DMS114 treated with DMSO at 0.1 percent for 48 hours (cell line): Measurements from ENCODE around the gene GASK1B.

Experiments used
- DNase-seq: peaks from one replicate; lab custom pipeline; 2025; ENCODE audit not compliant: unreplicated experiment; lab: John Stamatoyannopoulos, UW

GASK1B gene

GRCh38 chr4:158172261-158173258 lies at the start of gene GASK1B:
Gene GASK1B, minus strand, starts transcription at chr4:158173025. Its CDS starts 1,650 bp downstream, at chr4:158171375.
- DNase-seq = peak; percentile 59

DNA sequence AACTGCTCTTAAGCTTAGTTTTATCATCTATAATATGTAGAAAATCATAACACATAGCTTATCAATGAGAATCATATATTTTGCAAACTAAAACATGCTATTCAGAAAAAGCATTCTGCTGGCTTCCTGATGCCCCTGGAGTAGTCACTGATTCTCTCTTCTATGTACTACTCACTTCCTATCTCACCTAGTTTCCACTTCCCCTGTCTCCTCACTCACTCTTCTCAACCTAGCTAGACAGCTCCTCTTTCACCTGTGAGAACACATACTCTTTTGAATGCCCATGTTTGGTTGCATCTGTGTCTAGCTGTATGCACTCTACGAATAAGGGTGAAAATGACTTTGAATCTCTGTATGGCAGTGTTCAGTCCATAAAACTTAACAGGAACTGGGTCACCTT lies 46.8 kb upstream of the GASK1B start:
- no peak for DNase-seq

GRCh38 chr4:158217763-158218162 lies 44.9 kb upstream of the GASK1B start:
- DNase-seq = no peak

DNA sequence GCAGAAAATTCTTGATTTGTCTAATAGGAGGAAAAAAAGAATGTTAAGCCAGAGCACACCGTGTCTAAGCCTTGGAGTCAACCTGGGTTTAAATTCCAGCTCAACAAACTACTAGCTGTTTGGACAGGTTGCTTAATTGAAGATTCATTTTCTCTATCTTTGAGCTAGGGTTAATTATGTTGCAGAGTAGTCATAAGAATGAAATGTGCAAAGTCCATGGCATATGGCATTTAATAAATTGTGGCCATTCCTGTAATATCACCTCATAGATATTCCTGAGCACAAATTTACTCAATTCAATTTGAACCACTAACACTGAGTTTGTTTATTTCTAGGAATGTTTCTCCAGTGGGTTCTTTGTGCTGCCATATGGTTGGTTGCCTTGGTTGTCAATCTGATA lies 42.0 kb upstream of the GASK1B start:
- no peak for DNase-seq

DNA sequence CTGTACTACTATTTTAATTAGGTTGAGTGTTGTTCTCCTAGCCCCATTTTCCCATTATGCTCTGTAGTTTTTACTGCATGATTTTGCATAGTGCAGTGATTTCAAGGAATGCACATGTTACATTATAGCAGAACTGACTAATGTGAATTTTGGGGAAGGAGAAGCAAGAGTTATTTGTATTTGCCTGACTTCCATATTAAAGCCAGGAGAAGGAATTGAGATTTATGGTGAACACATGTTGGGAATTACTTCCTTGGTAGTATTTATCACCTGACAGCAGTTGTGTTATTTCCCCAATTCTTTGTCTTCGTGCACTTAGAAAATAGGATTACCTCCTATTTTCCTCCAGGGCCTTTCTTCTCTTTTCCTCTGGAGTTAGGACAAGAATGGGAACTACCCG lies 40.6 kb upstream of the GASK1B start:
- DNase-seq = no peak

DNA sequence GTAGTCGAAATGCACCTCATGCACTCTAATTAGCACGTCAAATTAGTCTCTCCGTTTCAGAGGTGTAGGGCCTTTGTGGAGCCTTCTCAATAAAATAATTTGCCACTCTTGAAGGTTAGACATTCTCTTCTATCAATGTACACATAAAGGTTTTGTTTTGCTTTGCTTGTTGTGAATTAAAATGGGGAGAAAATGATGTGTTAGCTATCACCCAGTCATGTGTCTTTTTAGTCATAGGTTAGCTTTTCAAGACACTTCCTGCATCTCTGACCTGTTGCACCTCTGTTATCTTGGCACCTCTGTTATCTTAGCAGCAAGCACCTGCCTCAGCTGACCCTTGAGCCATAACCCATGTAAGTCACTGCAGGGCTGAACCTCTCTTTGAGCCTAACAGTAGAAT lies 38.4 kb upstream of the GASK1B start:
- no peak for DNase-seq

DNA sequence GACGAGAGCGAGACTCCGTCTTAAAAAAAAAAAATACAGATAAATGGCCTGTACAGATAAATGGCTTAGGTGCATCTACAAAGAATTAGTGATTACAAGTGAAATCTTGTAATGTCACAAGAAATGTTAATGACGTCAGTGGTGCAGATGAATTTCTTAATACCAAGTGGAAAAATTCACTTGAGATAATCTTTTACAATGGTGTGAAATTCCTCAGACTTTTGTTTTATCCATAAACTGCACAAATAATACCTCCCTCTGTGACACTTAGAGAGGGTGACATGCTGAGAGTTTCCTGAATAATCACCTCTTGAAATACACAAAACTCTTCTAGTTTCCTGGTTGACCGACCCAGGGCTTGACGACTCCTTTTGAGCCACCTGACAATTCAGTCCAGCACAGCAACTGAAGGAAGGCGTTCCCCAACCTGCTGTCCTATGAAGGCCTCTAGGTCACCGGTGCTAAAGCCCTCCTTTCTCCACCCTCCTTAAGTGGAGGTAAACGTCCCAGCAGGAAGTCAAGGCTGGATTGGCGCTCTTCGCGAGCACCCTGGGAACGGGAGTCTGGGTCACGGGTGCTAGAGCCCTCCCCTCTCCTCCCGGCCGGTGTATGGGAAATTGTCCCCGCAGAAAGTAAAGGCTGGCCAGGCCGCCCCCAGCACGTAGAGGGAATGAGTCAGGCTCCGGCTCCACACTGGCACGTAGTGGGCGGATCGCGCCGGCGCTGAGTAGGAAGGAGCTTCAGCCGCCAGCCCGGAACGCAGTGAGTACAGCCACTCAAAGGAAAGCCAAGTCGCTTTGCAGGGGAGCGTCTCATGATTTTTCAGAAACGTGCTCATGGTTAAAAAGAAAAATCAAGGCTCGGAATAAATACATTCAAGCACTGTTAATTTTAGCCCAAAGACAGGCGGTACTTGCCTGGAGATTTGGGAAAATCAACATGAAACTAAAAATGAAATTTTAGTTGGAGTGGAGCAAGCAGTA lies 37.3 kb upstream of the GASK1B start, which contains the start of gene TMEM144:
TSS of gene TMEM144 (plus strand) at position 662 of the 983 bp plus-strand sequence. CDS start 2,182 bp downstream, outside the sequence.
- DNase-seq = peak; percentile 55

DNA sequence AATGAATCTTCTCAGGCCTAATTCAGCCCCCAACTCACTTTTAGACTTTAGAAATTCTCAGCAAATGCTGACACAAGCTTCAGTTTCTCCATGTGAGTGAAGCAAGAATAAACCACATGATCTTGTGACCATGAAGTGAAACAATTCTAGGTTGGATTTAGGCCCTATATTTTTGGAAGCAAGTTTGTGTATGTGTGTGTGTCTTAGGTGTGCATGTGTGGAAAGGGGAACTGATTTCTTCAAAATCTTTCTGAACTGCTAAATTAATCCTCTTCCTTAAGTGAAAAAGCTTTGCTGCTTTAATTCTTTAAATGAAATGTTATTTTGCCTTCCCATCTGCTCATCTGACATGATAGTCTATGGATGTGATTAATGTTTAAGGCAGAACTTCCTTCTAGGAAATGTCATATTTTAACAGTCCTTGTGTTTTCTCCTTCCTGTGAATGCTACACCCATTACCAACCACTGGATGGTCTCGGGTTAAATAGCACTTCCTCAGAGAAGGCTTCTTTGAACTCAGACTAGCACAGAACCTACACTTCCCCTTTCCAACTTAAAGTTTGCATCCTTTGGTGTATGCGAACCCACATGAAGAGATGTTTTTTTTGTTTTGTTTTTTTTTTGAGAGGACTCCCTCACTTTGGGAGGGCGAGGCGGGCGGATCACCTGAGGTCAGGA lies 36.3 kb upstream of the GASK1B start:
- DNase-seq = no peak

GRCh38 chr4:158203929-158204328 lies 31.1 kb upstream of the GASK1B start:
- no peak for DNase-seq

DNA sequence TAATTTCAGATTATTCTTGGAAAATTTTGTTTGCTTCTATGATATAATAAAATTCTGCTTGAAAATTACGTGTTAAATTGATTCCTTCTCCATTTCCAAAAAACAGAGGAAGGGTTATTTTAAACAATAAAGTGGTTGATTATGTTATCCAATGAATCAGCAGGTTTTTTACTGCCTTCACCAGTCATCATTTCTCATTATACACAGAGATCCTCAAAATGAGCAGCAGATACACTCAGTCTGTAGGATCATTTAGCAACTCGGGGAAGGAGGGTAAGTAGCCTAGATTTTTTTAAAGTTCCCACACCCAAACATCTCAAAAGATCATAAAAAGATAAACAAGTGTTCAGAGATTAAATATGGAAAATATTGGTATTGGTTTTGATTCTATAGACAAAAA lies 30.6 kb upstream of the GASK1B start:
- no peak for DNase-seq

DNA sequence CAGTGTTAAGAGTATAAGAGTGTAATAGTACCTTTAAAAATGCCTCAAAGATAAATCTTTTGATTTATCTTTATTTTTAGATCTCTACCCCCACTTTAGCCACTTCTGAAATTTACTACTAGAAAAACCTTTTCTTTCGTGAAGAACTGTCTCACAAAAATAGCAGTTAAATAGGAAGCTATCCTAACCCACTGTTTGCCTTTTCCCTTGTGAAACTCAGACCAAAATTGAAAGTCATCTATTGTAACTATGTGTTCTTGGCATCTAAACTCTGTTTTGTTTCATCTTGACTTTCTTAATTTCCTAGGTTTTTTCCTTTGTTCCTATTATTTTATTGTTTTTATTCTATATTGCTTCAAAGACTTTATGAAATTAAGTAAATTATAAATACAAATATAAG lies 29.7 kb upstream of the GASK1B start:
- DNase-seq = no peak

- no peak for DNase-seq
Measured at GRCh38 chr4:158201876-158202275, 29.1 kb upstream of the GASK1B start.

DNA sequence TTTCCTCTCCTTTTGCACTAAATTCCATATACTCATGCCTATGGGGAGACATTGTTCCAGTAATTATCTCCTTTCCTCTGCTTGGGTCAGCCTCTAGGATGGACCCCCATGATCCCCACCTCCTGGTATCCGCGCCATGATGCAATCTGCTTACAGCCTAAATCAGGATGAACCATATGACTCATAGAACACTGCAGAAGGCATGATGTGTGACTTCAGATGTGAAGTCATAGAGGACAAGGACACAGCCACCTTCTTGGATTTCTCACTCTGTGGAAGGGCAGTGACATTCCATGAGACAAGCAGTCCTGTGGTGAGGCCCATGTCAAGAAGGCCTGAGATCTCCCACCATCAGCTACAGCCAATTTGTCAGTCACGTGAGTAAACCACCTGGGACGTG lies 28.5 kb upstream of the GASK1B start:
- DNase-seq = no peak

DNA sequence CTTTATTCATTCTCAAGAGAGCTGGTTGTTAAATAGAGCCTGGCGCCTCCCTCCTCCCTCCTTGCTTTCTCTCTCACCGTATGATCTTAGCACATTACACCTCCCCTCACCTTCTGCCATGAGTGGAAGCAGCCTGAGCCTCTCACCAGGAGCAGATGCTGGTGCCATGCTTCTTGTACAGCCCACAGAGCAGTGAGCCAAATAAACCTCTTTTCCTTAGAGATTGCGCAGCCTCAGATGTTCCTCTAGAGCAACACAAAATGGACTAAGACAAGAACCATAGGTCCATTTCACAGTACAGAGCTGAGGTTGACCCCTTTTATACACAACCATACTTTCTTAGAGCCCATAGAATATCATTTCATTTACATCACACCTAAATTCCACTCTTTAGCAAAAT lies 27.4 kb upstream of the GASK1B start:
- DNase-seq = no peak

- DNase-seq = no peak
Measured at GRCh38 chr4:158197194-158197776, 24.5 kb upstream of the GASK1B start.

- DNase-seq = no peak
Measured at GRCh38 chr4:158195297-158195696, 22.5 kb upstream of the GASK1B start.

DNA sequence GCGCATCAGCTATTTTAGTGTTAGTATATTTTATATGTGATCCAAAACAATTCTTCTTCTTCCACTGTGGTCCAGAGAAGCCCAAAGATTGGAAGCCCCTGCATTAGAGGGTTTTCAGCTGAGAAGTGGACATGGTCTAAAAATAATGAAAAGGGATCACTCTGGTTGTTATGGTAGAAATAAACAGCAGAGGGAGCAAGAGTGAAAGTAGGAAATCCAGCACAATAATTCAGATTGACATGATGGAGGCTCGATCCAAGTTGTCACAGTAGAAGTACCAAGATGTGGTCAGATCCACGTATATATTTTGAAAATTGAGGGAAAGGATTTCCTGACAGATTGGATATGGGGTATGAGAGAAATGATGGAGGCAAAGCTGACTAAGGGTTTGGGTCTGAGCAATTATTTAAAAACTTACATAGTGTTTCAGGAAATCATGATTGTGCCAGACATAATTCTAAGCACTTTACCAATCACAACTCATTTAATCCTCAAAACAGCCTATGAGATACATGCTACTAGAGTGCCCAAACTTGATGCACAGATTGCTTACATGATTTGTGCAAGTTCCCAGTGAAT lies 20.4 kb upstream of the GASK1B start:
- DNase-seq = peak; percentile 18

- no peak for DNase-seq
Measured at GRCh38 chr4:158192439-158193158, 19.8 kb upstream of the GASK1B start.

DNA sequence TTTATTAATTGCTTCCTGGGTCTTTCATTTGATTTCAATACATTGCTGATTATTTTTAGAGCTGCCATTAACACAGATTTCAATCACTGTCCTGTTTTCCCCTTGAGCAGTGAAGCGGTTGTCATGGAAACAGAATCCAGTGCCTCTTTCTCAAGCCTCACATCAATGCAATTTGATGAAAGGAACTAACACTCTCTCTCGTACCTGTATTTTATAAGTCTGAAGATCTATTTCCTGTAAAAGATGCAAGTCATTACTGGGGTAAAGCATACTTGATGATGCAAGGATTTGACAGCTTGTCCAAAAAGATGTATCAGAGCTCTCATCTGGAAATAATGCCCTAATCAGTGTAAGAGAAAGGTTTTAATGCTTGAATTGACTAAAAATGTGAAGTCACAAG lies 17.9 kb upstream of the GASK1B start:
- no peak for DNase-seq
